HG02571 (cell line): ENCODE results near the gene TMCO4.
"Not testable (repeated sequence)": the region's sequence is repeated elsewhere in the genome, so short reads cannot be mapped to it uniquely, and the experiment has no call there.

Experiments used
- ATAC-seq: cut with Tn5 transposase; IDR thresholded peaks from one replicate; pipeline ENCODE4 v1.9.1; 2021; ENCODE audit warnings: mild to moderate bottlenecking, moderate library complexity; ENCODE audit not compliant: unreplicated experiment

The TMCO4 gene

DNA sequence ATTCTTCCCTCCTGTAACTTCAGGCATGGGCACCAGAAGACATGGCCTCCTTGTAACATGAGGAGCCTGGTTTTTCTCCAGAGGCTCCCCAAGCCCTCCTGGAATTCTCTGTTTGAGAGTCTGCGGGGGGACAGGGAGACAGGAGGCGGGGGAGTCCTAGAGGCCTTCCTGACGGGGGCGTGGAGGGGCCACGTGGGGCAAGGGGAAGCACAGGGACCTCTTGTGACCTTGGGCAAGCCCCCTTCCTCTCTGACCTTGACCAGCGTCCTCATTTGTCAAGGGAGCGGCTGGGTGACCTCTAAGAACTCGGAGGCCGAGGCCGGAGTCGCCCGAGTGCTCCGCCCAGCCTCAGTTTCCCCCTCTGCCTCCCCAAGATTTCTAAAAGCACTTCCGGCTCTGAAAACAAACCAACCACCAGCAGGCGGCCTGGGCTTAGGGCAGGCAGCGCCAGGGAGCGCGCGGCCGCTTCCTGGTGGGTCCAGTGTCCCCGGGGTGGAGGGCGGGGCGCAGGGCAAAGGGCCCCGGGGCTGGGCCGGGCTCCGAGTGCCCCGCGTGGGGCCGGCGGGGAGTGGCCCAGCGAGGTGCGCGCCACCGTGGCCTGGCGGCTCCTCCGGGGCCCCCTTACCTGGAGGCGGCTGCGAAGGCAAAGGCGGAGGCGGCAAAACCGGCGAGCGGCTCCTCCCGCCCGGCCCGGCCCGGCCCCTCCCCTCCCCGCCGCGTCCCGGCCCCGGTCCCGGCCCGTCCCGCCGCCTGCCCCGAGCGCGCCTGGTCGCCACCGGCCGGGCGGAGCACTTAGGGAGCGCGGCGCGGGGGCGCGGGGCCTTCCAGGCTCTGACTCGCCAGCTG lies at the start of gene TMCO4:
TSS of gene TMCO4 (minus strand) at position 687 of the 846 bp plus-strand sequence. CDS start 19,158 bp downstream, outside the sequence.
- ATAC-seq, result peak; percentile 64

DNA sequence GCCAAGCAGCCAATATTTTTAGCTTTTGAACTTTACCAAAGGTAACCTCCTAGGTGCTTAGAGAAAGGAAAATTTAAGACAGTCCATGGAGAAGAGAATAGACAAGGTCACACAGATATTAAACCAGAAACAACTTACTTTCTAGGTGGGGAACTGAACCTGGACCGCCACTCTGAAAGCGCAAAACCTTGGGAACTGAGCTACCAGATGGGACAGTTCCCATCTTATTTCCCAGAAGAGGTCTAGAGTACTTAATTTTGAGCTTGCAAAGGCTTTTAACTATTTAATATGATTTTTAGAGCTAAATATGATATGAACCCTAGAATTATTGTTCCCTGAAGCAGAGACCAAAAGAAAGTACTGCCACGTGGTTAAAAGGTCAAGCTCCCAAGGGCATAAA lies 49.6 kb upstream of the TMCO4 start:
- not testable (repeated sequence) for ATAC-seq

DNA sequence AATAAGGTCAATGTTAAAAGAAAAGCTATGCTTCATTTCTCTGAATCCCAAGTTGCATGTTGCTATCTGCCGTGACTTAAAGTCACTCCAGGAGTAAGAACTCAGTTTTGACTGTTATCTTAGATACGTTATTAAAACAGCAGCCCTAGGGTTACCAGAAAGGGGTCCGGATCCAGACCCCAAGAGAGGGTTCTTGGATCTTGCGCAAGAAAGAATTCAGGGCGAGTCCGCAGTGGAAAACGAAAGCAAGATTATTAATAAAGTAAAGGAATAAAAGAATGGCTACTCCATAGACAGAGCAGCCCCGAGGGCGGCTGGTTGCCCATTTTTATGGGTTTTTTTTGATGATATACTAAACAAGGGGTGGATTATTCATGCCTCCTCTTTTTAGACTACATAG lies 47.6 kb upstream of the TMCO4 start:
- not testable (repeated sequence) for ATAC-seq

DNA sequence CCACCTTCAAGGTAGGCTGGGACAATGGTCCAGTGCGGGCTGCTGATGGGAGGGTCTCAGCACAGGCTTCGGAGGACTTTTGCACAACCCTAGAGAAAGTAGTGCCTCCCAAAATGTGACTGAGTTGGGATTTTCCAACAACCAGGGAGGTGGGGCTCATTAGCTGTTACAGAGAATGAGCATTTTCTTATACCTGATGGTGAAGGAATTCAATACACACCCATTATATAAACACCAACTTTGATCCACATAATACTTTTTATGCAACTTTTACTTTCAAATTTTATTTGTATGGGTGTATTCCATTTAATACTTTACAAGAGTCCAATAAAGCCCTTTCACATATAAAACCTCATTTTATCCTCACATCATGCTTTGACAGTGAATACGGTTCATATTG lies 46.6 kb upstream of the TMCO4 start:
- ATAC-seq, result no peak

DNA sequence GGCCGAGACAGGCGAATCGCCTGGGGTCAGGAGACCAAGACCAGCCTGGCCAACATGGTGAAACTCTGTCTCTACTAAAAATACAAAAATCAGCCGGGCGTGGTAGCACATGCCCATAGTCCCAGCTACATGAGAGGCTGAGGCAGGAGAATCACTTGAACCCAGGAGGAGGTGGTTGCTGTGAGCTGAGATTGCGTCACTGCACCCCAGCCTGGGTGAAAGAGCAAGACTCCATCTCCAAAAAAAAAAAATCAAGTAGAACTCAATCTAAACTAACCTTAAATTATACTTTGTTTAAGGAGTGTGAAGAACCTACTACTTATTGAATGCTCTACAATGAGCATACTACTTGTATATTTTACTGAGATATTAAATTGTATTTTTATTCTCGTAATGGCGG lies 45.8 kb upstream of the TMCO4 start:
- no peak for ATAC-seq

DNA sequence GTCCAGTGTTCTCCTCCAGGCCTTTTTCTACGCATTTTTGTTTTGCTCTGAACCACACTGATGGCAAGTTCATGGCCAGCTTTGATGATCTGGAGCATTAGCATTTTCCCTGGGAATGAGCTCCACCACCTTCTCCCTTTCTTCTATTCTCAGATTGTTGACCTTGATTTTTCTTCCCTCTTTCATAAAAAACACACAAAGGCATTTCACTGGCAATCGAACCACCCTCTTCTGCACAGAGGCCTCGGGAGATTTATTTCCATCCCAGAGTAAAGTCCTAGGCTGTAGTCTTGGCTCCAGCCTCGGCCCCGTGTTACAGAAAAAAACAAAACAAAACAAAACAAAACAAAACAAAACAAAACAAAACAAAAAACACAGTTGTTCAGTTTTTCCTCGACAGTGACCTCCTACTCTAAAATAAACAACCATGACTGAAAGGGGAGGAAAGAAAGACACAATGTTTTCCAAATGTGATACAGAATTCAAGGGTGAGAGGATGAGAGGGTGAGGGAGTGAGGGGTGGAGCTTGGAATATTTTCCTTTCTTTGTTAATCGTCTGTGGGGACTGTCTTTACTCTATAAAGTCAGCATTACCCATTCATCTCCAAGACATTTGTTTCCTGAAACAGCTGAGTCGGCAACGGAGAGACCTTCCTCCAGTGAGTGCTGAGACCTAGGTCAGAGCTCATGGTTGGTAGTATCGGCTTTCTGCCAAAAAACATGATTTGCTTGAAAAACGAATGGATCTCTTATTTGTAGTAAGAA lies 45.2 kb upstream of the TMCO4 start:
- no peak for ATAC-seq

DNA sequence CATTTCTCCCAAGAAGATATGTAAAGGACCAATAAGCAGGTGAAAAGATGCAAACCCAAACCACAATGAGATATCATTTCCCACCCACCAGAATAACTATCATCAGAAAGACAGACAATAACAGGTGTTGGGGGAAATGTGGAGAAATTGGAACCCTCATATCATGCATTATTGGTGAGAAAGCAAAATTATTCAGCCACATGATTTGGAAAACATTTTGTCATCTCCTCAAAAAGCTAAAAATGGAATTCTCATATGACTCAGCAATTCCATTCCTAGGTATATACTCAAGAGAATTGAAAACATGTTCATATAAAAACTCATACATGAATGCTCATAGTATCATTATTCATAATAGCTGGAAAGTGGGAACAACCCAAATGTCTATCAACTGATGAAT lies 40.5 kb upstream of the TMCO4 start:
- ATAC-seq, result no peak

DNA sequence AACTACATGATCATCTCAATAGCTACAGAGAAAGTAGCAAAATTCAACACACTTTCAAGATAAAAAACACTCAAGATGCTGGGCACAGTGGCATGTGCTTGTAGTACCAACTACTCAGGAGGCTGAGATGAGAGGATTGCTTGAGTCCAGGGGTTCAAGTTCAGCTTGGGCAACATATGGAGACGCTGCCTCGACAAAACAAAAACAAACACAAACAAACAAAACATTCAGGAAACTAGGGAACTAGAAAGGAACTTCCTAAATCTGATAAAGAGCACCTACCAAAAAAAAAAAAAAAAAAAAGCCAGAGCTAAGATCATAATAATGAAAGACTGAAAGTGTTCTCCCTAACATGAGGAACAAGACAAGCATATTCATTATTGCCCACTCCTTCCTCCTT lies 38.1 kb upstream of the TMCO4 start:
- no peak for ATAC-seq

DNA sequence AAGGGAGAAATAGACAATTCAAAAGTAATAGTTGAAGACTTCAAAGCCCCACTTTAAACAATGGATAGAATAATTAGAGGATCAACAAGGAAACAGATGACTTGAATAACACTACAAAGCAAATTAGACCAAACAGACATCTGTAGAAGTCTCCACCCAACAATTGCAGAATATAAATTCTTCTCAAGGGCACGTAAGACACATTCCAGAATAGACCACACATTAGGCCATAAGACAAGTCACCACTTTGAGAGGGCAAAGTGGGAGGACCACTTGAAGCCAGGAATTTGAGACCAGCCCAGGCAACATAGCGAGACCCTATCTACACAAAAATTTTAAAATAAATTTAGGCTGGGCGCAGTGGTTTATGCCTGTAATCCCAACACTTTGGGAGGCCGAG lies 35.9 kb upstream of the TMCO4 start:
- no peak for ATAC-seq

DNA sequence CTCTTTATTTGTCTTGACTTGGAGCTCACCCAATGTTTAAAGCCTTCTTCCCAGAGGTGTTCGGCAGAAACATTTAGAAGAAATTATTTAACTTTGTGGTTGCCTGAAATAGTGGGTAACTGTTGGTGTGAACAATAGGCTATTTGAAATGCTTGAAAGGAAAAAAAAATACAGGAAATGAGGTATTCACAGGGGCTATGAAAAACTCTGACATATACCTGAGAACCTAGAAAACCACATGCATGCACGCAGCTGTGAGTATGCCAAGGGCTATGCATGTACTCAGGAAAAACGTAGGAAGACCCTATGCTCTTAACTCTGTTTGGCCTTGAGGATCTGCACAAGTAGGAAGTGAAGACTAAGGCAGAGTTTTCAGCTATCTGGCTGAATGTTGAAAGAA lies 31.7 kb upstream of the TMCO4 start:
- no peak for ATAC-seq

DNA sequence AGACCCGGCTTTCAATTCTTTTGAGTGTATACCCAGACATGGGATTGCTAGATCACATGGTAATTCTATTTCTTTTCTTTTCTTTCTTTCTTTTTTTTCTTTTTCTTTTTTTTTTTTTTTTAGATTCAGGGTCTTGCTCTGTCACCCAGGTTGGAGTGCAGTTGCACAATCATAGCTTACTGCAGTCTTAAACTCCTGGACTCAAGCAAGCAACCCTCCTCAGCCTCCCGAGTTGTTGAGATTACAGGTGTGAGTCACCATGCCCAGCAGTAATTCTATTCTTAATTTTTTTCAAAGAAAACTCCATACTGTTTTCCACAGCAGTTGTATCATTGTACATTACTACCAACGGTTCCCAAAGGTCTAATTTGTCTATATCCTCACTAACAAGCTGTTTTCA lies 28.8 kb upstream of the TMCO4 start:
- no peak for ATAC-seq

DNA sequence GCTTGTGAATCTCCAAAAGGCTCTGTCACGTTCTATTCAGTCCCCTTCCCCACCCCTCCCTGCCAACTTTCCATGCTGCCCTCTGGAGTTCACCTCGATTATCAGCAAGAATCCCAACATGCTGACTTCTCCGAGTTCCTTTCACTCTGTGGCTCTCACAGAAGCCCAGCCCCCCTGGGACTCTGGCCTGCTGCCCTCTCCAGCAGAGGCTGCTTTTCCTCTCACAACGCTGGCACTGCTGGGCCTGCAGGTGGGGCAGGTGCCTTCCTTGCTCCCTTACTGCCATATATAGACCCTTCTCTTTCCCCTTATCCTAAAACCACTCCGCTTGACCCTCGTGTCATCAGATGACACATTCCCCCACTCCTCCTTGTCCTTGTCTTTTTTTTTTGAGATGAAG lies 25.6 kb upstream of the TMCO4 start:
- ATAC-seq, result no peak

DNA sequence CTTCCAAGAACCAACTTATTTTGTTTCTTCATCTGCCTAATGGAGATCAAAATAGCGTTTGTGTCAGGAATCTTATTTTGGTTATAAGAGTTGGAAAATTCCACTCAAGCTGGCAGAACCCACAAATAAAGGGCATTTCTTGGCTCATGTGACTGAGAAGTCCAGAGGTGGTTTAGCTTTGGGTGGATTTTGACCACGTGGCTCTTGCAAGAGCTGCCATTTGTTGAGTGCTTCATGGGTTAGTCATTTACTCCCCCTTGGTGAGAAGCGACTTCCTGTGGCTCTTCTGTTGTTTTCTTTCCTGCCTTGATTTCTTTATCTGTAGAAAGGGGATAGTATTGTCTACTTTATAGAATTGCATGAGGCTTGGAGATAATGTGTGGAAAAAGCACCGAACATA lies 24.8 kb upstream of the TMCO4 start:
- ATAC-seq, result no peak

DNA sequence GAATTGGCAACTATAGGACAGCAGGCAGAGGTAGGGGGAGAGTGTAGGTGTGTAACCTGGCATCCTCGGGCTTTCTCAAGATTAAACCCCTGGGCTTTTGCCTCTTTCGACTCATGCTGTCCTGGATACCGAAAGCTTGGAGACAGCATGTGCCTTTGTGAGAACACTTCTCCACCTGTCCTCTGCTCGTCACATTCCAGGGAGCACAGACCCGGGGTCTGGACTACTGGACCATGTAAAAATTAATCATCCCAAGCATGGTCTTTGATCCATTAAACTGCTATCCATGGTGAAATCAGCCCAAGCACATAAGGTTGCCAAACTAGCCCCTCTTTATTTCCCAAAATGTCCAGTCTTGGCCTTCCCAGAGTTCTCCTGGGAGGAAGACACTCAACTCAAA lies 24.3 kb upstream of the TMCO4 start:
- no peak for ATAC-seq

DNA sequence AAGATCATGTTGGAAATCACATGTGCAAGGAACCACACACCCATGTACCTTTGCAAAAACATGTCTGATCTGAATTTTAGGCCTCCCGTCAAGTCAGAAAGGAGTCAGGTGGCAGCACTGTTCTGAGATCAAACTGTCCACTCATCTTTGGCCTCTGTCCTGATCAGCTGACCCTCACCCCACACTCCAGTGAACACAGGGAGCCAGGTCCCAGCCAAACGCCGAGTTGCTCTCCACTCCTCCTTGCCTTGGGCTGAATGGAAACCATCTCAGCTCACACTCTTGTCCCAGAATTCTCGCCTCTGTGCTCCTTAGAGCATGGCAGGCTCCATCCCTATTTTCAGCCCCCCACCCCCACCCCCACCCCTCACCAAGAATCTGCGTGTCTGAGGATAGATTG lies 20.0 kb upstream of the TMCO4 start:
- ATAC-seq, result no peak

DNA sequence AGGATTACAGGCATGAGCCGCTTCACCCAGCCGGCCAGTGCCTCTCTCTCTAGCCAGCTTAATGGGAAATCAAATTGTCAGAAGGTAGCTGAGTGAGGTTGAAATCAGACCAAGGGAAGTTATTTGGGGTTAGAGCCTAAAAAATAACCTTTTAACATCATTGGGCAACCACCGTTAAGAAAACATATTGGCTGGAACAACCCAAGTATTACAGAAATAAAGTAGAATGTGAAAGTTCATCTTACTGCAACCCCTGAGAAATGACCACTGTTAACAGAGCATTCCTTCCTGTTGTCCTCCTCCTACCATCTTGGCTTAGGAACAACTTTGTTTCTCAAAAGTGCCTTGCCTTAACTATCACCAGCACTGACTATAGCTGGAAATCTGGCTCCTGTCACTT lies 18.6 kb upstream of the TMCO4 start:
- no peak for ATAC-seq

DNA sequence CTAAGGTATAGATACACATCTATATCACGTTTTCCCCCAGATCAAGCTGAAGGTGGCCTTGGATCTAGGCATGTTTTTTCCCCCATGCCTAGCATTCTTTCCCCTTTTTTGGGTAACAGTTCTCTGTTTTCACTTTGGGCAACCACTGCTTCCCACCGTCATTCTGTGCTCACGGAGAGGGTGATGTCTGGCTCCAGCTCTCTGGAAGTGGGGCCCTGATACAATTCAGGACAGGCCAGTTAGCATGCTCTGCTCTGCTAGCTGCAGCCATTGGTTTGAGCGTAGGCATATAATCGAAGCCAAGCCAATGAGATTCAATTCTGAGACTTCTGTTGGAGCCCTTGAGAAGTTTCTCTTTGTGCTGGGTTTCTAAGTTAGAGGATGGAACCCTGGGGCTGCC lies 17.4 kb upstream of the TMCO4 start:
- no peak for ATAC-seq

DNA sequence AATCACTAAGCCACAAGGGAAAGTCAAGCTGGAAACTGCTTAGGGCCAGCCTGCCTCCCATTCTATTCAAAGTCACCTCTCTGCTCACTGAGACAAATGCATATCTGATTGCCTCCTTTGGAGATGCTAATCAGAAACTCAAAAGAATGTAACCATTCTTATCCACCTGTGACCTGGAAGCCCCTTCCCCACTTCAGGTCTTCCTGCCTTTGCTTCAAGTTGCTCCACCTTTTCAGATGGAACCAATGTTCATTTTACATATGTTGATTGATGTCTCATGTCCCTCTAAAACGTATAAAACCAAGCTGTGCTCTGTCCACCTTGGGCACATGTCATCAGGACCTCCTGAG lies 17.0 kb upstream of the TMCO4 start:
- ATAC-seq, result not testable (repeated sequence)

DNA sequence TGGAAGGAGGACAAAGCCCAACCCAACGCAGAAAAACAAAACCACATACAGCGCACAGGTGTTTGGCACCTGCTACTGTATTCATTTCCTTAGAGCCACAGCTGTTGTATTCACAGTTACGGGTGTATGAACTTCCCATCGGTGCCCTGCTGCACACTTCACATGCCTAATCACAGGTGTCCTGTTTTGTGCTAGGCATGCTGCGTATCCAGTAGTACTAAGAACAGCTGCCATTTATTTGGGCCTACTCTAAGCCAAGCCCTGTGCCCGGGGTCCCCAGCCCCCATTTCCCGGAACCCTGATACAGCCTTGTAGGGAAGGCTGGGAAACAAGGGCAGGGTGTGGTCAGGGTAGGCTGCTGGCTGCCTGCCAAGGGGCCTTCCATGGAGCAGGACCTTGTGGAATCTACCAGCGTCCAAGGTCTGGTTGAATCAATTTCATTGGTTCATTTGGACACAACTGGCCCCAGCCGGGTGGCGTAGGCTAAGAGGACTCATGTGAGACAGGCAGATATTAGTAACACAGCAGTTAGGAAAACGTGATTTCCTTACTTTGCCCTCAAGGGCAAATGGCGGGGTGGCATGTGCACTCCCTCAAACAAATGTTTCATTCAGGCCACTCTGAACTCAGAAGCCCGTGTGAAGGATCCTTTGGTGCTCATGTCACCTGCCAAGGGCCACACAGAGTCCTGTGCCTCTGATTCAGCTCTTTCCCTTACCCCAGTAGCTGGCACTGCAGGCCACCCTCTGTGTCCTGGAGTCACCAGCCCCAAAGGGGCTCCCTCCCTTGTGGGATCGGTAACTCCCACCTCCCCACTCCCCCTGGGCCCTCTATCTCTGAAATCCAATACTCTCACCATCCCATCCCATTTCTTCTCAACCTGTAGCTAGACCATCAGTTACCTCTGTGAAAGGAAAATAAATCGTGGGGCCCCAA lies 16.4 kb upstream of the TMCO4 start:
- ATAC-seq, result no peak

DNA sequence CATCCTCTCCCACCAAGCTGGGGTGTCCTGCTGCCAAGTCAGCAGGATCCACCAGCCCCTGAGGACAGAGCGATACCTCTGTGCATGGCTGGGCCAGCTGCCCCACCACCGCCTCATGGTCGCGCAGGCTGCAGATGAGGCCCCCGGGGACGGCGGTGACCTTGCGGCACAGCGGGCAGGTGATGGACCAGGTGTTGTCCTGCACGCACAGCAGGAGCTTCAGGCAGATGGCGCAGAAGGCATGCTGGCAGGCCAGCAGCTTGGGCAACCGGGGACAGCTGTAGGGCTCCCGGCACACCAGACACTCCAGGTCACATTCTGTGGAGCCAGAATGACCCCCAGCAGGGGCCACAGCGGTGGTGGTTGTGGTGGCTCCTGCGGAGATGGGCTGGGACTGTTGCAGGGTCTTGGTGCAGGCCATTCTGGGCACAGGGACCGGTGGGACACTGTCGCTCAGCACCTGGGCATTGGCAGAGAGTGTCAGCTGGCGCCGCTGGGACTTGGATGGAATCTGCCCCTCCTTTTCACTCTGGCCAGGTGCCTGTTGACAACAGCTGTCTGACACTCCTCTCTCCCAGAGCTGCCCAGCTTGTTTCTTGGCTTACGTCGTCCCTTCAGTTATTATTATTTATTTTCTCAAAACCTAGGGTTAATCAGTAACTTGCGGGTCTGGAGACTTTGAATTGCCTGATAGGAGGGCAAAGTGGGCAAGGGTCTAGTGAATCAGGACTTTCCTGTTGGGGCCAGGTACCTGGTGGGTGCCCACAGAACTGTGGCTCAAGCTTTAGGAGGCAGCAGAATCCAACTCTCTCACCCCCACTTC lies 15.2 kb upstream of the TMCO4 start, which contains the start of gene RNF186:
TSS of gene RNF186 (minus strand) at position 603 of the 823 bp plus-strand sequence. CDS start at position 421, 182 bp downstream.
- no peak for ATAC-seq
